ENCODE data around the gene TMEM131L.

DNA sequence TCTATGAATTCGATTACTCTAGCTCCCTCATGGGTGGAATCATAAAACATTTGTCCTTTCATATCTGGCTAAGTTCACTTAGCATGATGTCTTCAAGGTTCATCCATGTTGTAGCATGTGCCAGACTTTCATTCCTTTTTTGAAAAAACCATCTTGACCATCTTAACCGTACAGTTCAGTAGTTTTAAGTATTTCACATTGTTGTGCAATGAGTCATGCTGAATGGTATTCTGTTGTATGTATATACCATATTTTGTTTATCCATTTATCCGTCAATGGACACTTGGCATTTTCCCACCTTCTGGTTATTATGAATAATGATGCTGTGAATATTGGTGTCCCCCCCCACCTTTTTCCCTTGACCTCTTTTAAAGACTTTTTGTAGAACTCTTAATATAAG, 145.5 kb downstream of the TMEM131L start:
- TF ChIP-seq CTCF (IDR thresholded peaks at IDR 0.05) (no peak), ZFX (IDR thresholded peaks at IDR 0.05; ENCODE audit: borderline replicate concordance) (no peak)
